ENCODE measurements around the gene ERF.

ERF gene

GRCh38 chr19:42206871-42207755 is 47.8 kb downstream of the ERF start:
- DNase-seq, result no peak

DNA sequence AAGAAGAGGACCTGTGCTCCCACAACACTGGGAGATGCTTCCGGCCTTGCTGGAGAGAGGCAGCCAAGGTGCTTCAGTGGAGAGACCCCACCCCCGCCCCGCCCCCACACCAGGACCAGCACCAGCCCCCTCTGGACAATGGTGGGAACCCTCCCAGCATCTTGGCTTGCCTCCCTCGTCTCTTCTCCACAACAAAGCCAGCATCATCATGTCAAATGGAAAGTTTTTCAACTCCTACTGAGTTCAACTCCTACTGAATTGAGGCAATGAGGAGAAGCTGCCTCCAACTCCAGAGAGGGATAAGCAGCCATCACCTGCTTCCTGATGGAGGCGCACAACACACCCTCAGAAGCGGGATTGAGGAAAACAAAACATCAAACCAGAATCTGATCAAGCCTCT is 50.3 kb downstream of the ERF start:
- DNase-seq, result no peak

DNA sequence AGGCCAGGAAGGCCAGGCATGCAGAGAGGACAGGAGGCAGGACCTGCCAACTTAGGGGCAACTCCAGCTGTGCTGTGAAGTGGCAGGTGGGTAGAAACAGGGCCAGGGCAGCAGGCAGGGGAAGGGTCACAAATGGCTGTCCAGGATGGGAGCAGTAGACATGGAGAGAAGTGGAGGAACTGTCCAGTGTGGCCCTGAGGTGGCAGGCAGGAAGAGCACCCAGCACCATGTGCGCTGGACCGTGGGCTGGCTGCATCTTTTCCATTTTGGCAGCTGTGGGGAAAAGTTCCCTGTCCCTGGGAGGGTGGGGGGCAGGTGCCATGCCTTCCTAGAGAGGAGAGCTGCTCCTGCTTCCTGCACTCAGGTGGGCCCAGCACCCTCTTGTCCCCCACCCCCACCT is 51.2 kb downstream of the ERF start:
- no peak for DNase-seq

DNA sequence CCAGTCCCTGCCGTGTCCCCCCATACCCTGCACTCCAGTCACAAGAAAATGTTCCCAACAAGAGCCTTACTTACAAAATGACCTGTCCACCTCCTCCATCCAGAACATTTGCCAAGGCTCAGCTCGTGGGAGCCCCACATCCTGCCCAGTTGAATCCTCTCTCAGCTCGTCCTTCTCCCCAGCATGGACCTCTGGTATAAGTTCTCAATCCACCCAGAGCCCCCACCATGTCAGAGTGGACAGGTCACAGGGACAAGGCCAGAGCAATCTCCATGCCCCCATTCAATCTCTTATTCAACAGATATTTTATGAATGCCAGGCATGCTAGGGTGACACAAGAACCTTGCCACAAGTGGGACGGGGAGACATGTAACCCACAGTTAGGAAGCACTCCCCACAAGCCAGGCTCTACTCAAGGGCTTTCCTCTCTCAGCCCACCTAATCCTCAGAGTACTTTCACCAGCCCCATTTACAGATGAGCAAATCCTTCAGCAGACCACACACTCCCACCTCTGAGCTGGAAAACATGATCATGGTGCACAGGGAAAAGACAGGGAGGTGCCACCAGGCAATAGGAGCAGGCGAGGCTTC is 52.5 kb downstream of the ERF start:
- DNase-seq, result no peak

GRCh38 chr19:42201489-42202289 is 53.2 kb downstream of the ERF start:
- DNase-seq, result no peak

GRCh38 chr19:42200116-42200715 is 54.7 kb downstream of the ERF start:
- DNase-seq, result no peak

DNA sequence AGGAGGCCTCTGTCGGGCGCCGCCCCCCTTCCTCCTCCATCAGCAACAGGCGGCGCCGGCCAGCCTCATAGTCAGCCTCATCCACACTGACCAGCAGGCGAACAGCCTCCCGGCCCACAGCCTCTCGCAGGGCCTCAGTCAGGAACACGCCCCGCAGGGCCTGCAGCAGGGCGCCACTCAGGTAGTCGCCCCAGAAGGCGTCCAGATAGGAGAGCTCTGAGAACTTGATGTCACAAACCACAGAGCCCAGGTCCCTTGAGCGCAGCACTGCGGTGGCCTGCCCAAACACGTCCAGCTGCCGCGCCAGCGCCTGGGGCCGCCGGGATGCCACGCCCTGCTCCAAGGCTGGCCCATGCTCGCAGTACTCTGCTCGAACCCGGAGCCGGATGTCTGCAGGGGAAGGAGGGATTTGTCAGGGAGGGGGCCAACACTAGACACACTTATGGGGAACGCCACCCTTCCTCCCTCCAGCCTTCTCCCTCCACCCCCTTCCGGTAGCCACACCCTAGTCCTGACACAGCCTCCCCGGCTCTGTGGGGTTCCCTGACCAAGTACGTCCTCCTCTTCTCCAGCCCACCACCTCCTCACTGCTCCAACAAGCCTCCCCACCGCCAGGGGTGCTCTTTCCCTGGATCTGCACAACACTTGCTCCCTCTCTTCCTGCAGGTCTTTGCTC is 55.4 kb downstream of the ERF start:
- no peak for DNase-seq

DNA sequence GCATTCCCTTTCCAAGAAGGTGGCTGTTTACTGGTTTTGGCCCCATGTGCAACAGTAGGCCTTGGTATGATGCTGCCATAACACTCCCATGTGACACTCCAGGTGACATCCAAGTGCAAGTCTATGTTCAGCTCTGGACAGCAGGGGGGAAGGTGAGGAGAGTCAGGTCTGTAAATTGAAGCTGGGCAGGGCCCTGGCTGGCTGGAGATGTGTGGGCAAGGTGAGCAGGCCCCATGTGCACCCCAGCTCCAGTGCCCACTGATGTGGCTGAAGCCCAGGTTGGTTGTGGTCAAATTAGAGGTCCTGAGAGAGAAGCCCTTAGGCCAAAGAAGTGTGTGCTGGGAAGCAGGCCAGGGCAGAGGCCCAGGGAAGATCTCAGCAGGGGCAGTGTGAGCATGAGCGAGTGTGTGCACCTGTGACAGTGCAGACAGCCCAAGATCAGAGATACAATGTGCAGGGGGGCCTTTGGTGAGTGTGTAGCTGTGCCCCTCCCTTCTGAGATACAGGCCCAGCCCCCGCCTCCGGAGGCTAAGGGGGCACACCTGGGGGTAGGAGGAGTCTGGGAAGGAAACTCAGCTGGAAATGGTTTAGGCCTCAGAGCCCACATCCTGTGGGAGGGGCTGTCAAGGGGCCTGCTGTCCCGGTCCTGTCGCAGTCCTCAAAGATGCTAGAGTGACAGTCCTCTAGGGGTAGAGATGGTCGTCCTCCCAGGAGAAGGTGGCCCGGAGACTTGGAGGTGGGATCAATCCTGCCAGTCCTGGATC is 56.1 kb downstream of the ERF start:
- no peak for DNase-seq

Data from NCI-H1694 (cell line).